ENCODE results near the gene ODC1. TPM values are rescaled to one million over a fixed set of nuclear protein-coding genes. Genes with fewer than 3 reads are reported as not detected.

Gene ODC1
- total RNA-seq, 4 donors from 2014 or later, result 36.2 to 75.2 (median 43.2) TPM

DNA sequence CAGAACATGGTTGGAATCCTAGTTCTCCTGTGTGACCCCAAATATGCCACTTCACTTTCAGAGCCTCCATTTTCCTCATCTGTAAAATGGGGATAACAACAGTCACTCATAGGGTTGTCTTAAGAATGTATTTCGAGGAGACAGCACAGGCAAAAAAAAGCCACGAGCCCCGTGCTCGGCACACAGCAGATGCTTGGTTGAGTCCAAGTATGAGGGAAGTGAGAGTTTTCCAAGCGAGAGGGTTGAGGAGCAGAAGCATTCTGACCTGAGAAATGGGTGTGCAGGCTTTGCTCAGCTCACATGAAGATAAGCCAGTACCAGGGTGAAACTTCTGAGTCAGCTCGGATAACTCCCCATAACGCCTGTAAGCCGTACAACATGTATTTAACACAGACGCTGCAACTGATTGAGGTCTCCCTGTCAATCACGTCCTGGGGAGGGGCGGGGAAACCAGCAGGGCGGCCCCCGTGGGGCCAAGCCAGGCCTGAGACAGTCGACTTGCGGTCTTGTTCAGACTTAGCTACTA, 23.0 kb upstream of the ODC1 start:
- intact Hi-C loops (cut with DNase I; ENCODE audit: low total_unique reads), result no loop called here
- no peak for TF ChIP-seq POLR2AphosphoS5 (IDR thresholded peaks at IDR 0.05)
- no peak for TF ChIP-seq EP300 (IDR thresholded peaks at IDR 0.05; ENCODE audit: low read depth)
- no peak for TF ChIP-seq POLR2A (IDR thresholded peaks at IDR 0.05)
- TF ChIP-seq, protein P1, sequence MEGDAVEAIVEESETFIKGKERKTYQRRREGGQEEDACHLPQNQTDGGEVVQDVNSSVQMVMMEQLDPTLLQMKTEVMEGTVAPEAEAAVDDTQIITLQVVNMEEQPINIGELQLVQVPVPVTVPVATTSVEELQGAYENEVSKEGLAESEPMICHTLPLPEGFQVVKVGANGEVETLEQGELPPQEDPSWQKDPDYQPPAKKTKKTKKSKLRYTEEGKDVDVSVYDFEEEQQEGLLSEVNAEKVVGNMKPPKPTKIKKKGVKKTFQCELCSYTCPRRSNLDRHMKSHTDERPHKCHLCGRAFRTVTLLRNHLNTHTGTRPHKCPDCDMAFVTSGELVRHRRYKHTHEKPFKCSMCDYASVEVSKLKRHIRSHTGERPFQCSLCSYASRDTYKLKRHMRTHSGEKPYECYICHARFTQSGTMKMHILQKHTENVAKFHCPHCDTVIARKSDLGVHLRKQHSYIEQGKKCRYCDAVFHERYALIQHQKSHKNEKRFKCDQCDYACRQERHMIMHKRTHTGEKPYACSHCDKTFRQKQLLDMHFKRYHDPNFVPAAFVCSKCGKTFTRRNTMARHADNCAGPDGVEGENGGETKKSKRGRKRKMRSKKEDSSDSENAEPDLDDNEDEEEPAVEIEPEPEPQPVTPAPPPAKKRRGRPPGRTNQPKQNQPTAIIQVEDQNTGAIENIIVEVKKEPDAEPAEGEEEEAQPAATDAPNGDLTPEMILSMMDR (IDR thresholded peaks at IDR 0.05), result no peak
- in situ Hi-C loops (cut with MboI; ENCODE audit: low pct_ligation_motif_present in 1 of 4, low pct_unique_long_range_greater_than_20kb in 1 of 4, low sequenced_read_pairs in 3 of 4), result loop anchor here in 1 of 4 donors (25.0 kb wide), 1 partner anchor 166 kb away; no protein-coding TSS in a partner anchor
- 79 to 88% methylated on average over 5 to 15 of the region's 15 CpGs for WGBS, 2 donors (ENCODE audit: low coverage in 1 of 2)
- H3K27me3 ChIP-seq, result no peaks in the 10 kb centered on the region
- H3K9me3 ChIP-seq, result no peaks in the 10 kb centered on the region
- no peak overlapping the region for H3K27ac ChIP-seq
- no peaks in the 10 kb centered on the region for H3K36me3 ChIP-seq
- DNase-seq, result no peak
- H3K4me1 ChIP-seq, result no peaks in the 10 kb centered on the region
- H3K4me3 ChIP-seq, result no peak overlapping the region

DNA sequence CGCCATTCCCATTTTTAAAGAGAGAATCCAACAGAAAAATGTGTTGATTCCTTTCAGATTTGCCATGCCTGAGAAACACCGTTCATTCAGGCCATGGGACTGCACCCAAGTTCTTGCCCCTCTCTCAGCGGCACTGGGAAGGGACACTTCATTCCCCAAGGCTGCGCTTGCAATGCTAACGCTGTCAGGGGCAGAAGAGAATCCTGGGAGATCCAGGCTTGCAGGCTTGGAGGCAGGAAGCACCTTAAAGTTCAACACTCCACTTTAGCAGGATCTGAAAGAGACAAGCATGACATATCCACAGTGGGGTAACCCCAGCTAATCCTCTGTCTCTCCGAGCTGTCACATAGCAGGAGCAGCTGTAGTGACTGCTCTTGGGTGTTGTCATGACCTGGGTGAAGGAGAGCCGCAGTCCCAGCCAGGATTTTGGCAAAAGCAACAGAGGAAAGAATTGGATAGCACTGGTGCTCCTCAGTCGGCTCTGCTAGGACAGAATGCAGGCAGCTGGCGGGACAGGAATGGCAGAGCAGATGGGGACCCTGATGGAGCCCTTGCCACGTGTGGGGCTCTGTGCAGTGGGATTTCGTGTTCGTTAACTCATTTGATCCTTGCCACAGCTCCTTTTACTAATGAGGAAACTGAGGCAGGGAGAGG, 22.0 kb upstream of the ODC1 start:
- Histone ChIP-seq H3K4me3 (no peak overlapping the region), H3K4me1 (no peaks in the 10 kb centered on the region), H3K27me3 (no peaks in the 10 kb centered on the region), H3K9me3 (no peaks in the 10 kb centered on the region), H3K27ac (no peak overlapping the region), H3K36me3 (no peaks in the 10 kb centered on the region)
- 79% methylated on average over 12 of the region's 12 CpGs; no CpG with 5 or more reads in 1 of the 2 donors for WGBS, 2 donors (ENCODE audit: low coverage in 1 of 2)
- DNase-seq, result no peak
- in situ Hi-C loops (cut with MboI; ENCODE audit: low pct_ligation_motif_present in 1 of 4, low pct_unique_long_range_greater_than_20kb in 1 of 4, low sequenced_read_pairs in 3 of 4) (loop anchor here in 1 of 4 donors (25.0 kb wide), 1 partner anchor 167 kb away; no protein-coding TSS in a partner anchor), intact Hi-C loops (cut with DNase I; ENCODE audit: low total_unique reads) (no loop called here)
- no peak for TF ChIP-seq EP300 (IDR thresholded peaks at IDR 0.05; ENCODE audit: low read depth)
- TF ChIP-seq, protein P1 (IDR thresholded peaks at IDR 0.05), result no peak
- TF ChIP-seq POLR2A (IDR thresholded peaks at IDR 0.05), result no peak
- no peak for TF ChIP-seq POLR2AphosphoS5 (IDR thresholded peaks at IDR 0.05)

DNA sequence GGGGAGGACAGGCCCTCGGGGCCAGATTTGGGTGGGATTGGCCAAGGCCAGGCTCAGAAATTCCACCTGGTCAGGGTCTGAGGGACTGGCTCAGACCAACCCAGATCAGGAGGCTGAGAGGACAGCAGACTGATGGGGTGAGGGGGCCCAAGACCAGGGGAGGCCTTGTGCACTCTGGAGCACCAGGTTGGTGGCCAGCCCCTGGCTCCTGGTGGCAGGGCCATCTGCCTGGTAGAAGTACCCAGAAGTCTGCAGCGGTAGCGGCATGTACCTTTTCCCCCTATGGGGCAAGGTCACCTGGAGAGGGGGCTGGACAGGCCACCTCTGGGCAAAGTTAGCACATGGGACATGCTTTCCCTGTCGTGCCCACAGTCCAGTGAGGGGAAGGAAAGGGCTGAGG, 21.2 kb upstream of the ODC1 start:
- intact Hi-C loops (cut with DNase I; ENCODE audit: low total_unique reads) (no loop called here), in situ Hi-C loops (cut with MboI; ENCODE audit: low pct_ligation_motif_present in 1 of 4, low pct_unique_long_range_greater_than_20kb in 1 of 4, low sequenced_read_pairs in 3 of 4) (loop anchor here in 1 of 4 donors (25.0 kb wide), 1 partner anchor 168 kb away; no protein-coding TSS in a partner anchor)
- Histone ChIP-seq H3K36me3 (no peaks in the 10 kb centered on the region), H3K27ac (no peak overlapping the region), H3K9me3 (no peaks in the 10 kb centered on the region), H3K4me3 (no peak overlapping the region), H3K4me1 (no peaks in the 10 kb centered on the region), H3K27me3 (no peaks in the 10 kb centered on the region)
- 81% methylated on average over 3 of the region's 4 CpGs; no CpG with 5 or more reads in 1 of the 2 donors for WGBS, 2 donors (ENCODE audit: low coverage in 1 of 2)
- DNase-seq, result no peak
- TF ChIP-seq POLR2AphosphoS5 (IDR thresholded peaks at IDR 0.05) (no peak), EP300 (IDR thresholded peaks at IDR 0.05; ENCODE audit: low read depth) (no peak)
- TF ChIP-seq, protein P1 (IDR thresholded peaks at IDR 0.05), result no peak

DNA sequence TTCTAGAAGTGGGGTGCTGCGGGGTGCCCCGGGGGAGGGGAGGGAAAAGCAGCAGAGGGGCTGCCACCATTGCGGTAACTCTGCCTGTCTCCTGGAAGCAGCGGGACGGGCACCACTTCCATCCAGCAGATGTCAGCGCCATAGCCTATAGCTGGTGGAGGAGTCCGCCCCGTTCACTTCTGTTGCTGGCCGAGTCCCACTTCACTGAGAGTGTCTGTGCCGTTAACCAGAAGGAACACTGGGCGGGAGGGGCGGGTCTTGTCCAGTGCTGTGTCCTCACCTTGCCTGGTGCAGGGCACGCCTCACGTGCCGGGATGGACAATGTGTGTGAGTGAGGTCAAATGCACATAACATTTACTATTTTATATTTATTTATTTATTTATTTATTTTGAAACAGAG, 19.3 kb upstream of the ODC1 start:
- TF ChIP-seq, protein P1 (IDR thresholded peaks at IDR 0.05), result no peak
- TF ChIP-seq EP300 (IDR thresholded peaks at IDR 0.05; ENCODE audit: low read depth) (no peak), POLR2A (IDR thresholded peaks at IDR 0.05) (no peak), POLR2AphosphoS5 (IDR thresholded peaks at IDR 0.05) (no peak)
- in situ Hi-C loops (cut with MboI; ENCODE audit: low pct_ligation_motif_present in 1 of 4, low pct_unique_long_range_greater_than_20kb in 1 of 4, low sequenced_read_pairs in 3 of 4), result loop anchor here in 1 of 4 donors (25.0 kb wide), 1 partner anchor 170 kb away; no protein-coding TSS in a partner anchor
- intact Hi-C loops (cut with DNase I; ENCODE audit: low total_unique reads), result no loop called here
- Histone ChIP-seq H3K4me1 (no peaks in the 10 kb centered on the region), H3K27ac (no peak overlapping the region), H3K27me3 (no peaks in the 10 kb centered on the region), H3K4me3 (no peak overlapping the region), H3K36me3 (no peaks in the 10 kb centered on the region), H3K9me3 (no peaks in the 10 kb centered on the region)
- 77 to 95% methylated on average over 3 to 15 of the region's 15 CpGs for WGBS, 2 donors (ENCODE audit: low coverage in 1 of 2)
- DNase-seq, result no peak
